Stimulated activated naive CD8-positive, alpha-beta T cell treated with anti-CD3 and anti-CD28 coated beads, Interleukin-15, amount 100 ng/mL, for 72 hours (primary cell): ENCODE data around the gene PEX10.

Experiments
- ATAC-seq: fragments of 150-1000 bp; cut with Tn5 transposase; 2 replicates; pipeline ENCODE4 v1.10.0; 2021; ENCODE audit warnings: mild to moderate bottlenecking, moderate library complexity
- DNase-seq, 2 donors: peaks; one replicate each; pipeline ENCODE4 v3.0.0; 2021 to 2022
- H3K27ac Mint-ChIP-seq, 2 donors: one replicate each; pipeline ENCODE4 v1.8.0; 2022; ENCODE audit warnings: mild to moderate bottlenecking in 2 of 2, mixed read lengths in 2 of 2, moderate library complexity in 2 of 2
- H3K27me3 Mint-ChIP-seq: one replicate; pipeline ENCODE4 v1.8.0; 2022; ENCODE audit warnings: mixed read lengths
- H3K4me1 Mint-ChIP-seq: one replicate; pipeline ENCODE4 v1.8.0; 2022; ENCODE audit warnings: mild to moderate bottlenecking, mixed read lengths
- H3K4me3 Mint-ChIP-seq, 2 donors: one replicate each; pipeline ENCODE4 v1.8.0; 2022; ENCODE audit warnings: mild to moderate bottlenecking in 2 of 2, mixed read lengths in 2 of 2, moderate library complexity in 1 of 2
- H3K9me3 Mint-ChIP-seq, 2 donors: one replicate each; pipeline ENCODE4 v1.8.0; 2022; ENCODE audit warnings: mixed read lengths in 2 of 2

PEX10 gene

GRCh38 chr1:2417083-2417832 is 4.9 kb upstream of the PEX10 start:
- no peak for ATAC-seq
- H3K4me3 Mint-ChIP-seq: peak overlapping the region; percentile 98
- H3K4me1 Mint-ChIP-seq: peaks cover 52% of the 10 kb centered on the region
- peak overlapping the region; percentile 68 to 71 for H3K27ac Mint-ChIP-seq
- H3K27me3 Mint-ChIP-seq: no peaks in the 10 kb centered on the region
- H3K9me3 Mint-ChIP-seq: no peaks in the 10 kb centered on the region
- no peak for DNase-seq

- Mint-ChIP-seq H3K9me3 (no peaks in the 10 kb centered on the region), H3K27me3 (no peaks in the 10 kb centered on the region), H3K4me1 (peaks cover 58% of the 10 kb centered on the region), H3K27ac (peak overlapping the region in 1 of 2 donors; percentile 68), H3K4me3 (peak overlapping the region; percentile 98)
- peak; percentile 2 for ATAC-seq
- peak; percentile 8 to 45 for DNase-seq
Measured at GRCh38 chr1:2416403-2416802, 4.0 kb upstream of the PEX10 start.

GRCh38 chr1:2415801-2416208 is 3.4 kb upstream of the PEX10 start:
- H3K27me3 Mint-ChIP-seq: no peaks in the 10 kb centered on the region
- H3K4me1 Mint-ChIP-seq: peaks cover 64% of the 10 kb centered on the region
- peak overlapping the region; percentile 88 to 90 for H3K27ac Mint-ChIP-seq
- DNase-seq (peak; percentile 52 to 71), ATAC-seq (peak; percentile 46)
- no peaks in the 10 kb centered on the region for H3K9me3 Mint-ChIP-seq
- peak overlapping the region; percentile 98 for H3K4me3 Mint-ChIP-seq

GRCh38 chr1:2415337-2415736 is 3.0 kb upstream of the PEX10 start:
- H3K9me3 Mint-ChIP-seq: no peaks in the 10 kb centered on the region
- H3K4me1 Mint-ChIP-seq: peaks cover 69% of the 10 kb centered on the region
- H3K27me3 Mint-ChIP-seq: no peaks in the 10 kb centered on the region
- DNase-seq: no peak
- H3K4me3 Mint-ChIP-seq: peak overlapping the region; percentile 98
- H3K27ac Mint-ChIP-seq: peak overlapping the region; percentile 88 to 90
- no peak for ATAC-seq

GRCh38 chr1:2414297-2414958 is 2.1 kb upstream of the PEX10 start:
- Mint-ChIP-seq H3K9me3 (no peaks in the 10 kb centered on the region), H3K4me3 (peak overlapping the region; percentile 98), H3K4me1 (peaks cover 74% of the 10 kb centered on the region), H3K27me3 (no peaks in the 10 kb centered on the region), H3K27ac (peak overlapping the region in 1 of 2 donors; percentile 86)
- DNase-seq (peak; percentile 79 to 81), ATAC-seq (peak; percentile 38)

GRCh38 chr1:2413495-2414296 is 1.3 kb upstream of the PEX10 start:
- peaks cover 75% of the 10 kb centered on the region for H3K4me1 Mint-ChIP-seq
- H3K9me3 Mint-ChIP-seq: no peaks in the 10 kb centered on the region
- H3K27me3 Mint-ChIP-seq: no peaks in the 10 kb centered on the region
- H3K4me3 Mint-ChIP-seq: peak overlapping the region; percentile 98
- H3K27ac Mint-ChIP-seq: peak overlapping the region in 1 of 2 donors; percentile 86
- DNase-seq (peak; percentile 37 to 40), ATAC-seq (no peak)

GRCh38 chr1:2412773-2413494 is 570 bp upstream of the PEX10 start:
- ATAC-seq (peak; percentile 46), DNase-seq (peak in 1 of 2 donors; percentile 32)
- Mint-ChIP-seq H3K9me3 (no peaks in the 10 kb centered on the region), H3K27me3 (no peaks in the 10 kb centered on the region), H3K4me3 (peak overlapping the region; percentile 98), H3K27ac (no peak overlapping the region), H3K4me1 (peaks cover 67% of the 10 kb centered on the region)

- ATAC-seq (peak; percentile 24), DNase-seq (no peak)
- Mint-ChIP-seq H3K27me3 (no peaks in the 10 kb centered on the region), H3K27ac (peak overlapping the region; percentile 82 to 97), H3K9me3 (no peaks in the 10 kb centered on the region), H3K4me3 (peak overlapping the region; percentile 91 to 94), H3K4me1 (peaks cover 62% of the 10 kb centered on the region)
Measured at GRCh38 chr1:2411801-2412394, 466 bp downstream of the PEX10 start.

GRCh38 chr1:2409745-2410144 is 2.6 kb downstream of the PEX10 start:
- H3K27me3 Mint-ChIP-seq: no peaks in the 10 kb centered on the region
- H3K9me3 Mint-ChIP-seq: no peaks in the 10 kb centered on the region
- ATAC-seq: no peak
- H3K4me1 Mint-ChIP-seq: peaks cover 40% of the 10 kb centered on the region
- no peak overlapping the region for H3K4me3 Mint-ChIP-seq
- no peak overlapping the region for H3K27ac Mint-ChIP-seq
- no peak for DNase-seq

GRCh38 chr1:2408859-2409276 is 3.5 kb downstream of the PEX10 start:
- peak overlapping the region in 1 of 2 donors; percentile 94 for H3K27ac Mint-ChIP-seq
- H3K4me1 Mint-ChIP-seq: peaks cover 32% of the 10 kb centered on the region
- no peak for ATAC-seq
- no peak for DNase-seq
- no peaks in the 10 kb centered on the region for H3K27me3 Mint-ChIP-seq
- H3K4me3 Mint-ChIP-seq: no peak overlapping the region
- no peaks in the 10 kb centered on the region for H3K9me3 Mint-ChIP-seq

GRCh38 chr1:2408456-2408855 is 3.9 kb downstream of the PEX10 start:
- H3K27me3 Mint-ChIP-seq: no peaks in the 10 kb centered on the region
- H3K4me3 Mint-ChIP-seq: no peak overlapping the region
- ATAC-seq (no peak), DNase-seq (no peak)
- H3K4me1 Mint-ChIP-seq: peaks cover 28% of the 10 kb centered on the region
- H3K9me3 Mint-ChIP-seq: no peaks in the 10 kb centered on the region
- H3K27ac Mint-ChIP-seq: no peak overlapping the region

GRCh38 chr1:2407991-2408275 is 4.4 kb downstream of the PEX10 start:
- Mint-ChIP-seq H3K4me1 (peaks cover 28% of the 10 kb centered on the region), H3K4me3 (no peak overlapping the region), H3K27ac (peak overlapping the region in 1 of 2 donors; percentile 42), H3K9me3 (no peaks in the 10 kb centered on the region), H3K27me3 (no peaks in the 10 kb centered on the region)
- DNase-seq (no peak), ATAC-seq (no peak)

- Mint-ChIP-seq H3K27me3 (no peaks in the 10 kb centered on the region), H3K27ac (peak overlapping the region; percentile 87 to 89), H3K4me3 (no peak overlapping the region), H3K9me3 (no peaks in the 10 kb centered on the region), H3K4me1 (peaks cover 28% of the 10 kb centered on the region)
- ATAC-seq (no peak), DNase-seq (no peak)
Measured at GRCh38 chr1:2407166-2407990, 5.0 kb downstream of the PEX10 start.

- peaks cover 29% of the 10 kb centered on the region for H3K4me1 Mint-ChIP-seq
- H3K9me3 Mint-ChIP-seq: no peaks in the 10 kb centered on the region
- DNase-seq: no peak
- H3K27ac Mint-ChIP-seq: peak overlapping the region in 1 of 2 donors; percentile 87
- H3K27me3 Mint-ChIP-seq: no peaks in the 10 kb centered on the region
- no peak overlapping the region for H3K4me3 Mint-ChIP-seq
- ATAC-seq: peak; percentile 12
Measured at GRCh38 chr1:2406451-2407041, 5.8 kb downstream of the PEX10 start.
